ENCODE data around the gene ALKBH2.

Gene ALKBH2

GRCh38 chr12:109093022-109093918, at the start of gene ALKBH2:
TSS of gene ALKBH2 (minus strand) at chr12:109093472. CDS start at chr12:109092786, 686 bp downstream.
- no peaks in the 10 kb centered on the region for H3K27me3 ChIP-seq (ENCODE audit: insufficient read depth, low read length)

GRCh38 chr12:109140560-109140959, 47.3 kb upstream of the ALKBH2 start:
- Histone ChIP-seq H3K36me3 (ENCODE audit: insufficient read depth, low read length) (no peaks in the 10 kb centered on the region), H3K27me3 (ENCODE audit: insufficient read depth, low read length) (peaks cover 3% of the 10 kb centered on the region), H3K4me3 (ENCODE audit: low read length) (no peak overlapping the region), H3K9me3 (ENCODE audit: low read length) (no peaks in the 10 kb centered on the region), H3K4me1 (ENCODE audit: insufficient read depth, low read length) (no peaks in the 10 kb centered on the region), H2AFZ (ENCODE audit: low read depth, low read length) (no peak overlapping the region)

More at GRCh38 chr12:109093022-109093918, at the start of gene ALKBH2:
- no peaks in the 10 kb centered on the region for H3K9me3 ChIP-seq (ENCODE audit: low read length)
- H2AFZ ChIP-seq (ENCODE audit: low read depth, low read length) = peak within 1 kb of the TSS; percentile 57
- peaks cover 25% of the 10 kb centered on the region for H3K36me3 ChIP-seq (ENCODE audit: insufficient read depth, low read length)
- peaks cover 10% of the 10 kb centered on the region for H3K4me1 ChIP-seq (ENCODE audit: insufficient read depth, low read length)
- peak within 1 kb of the TSS; percentile 67 for H3K4me3 ChIP-seq (ENCODE audit: low read length)

GRCh38 chr12:109139791-109140190, 46.5 kb upstream of the ALKBH2 start:
- no peaks in the 10 kb centered on the region for H3K4me1 ChIP-seq (ENCODE audit: insufficient read depth, low read length)
- no peaks in the 10 kb centered on the region for H3K9me3 ChIP-seq (ENCODE audit: low read length)
- H3K4me3 ChIP-seq (ENCODE audit: low read length) = no peak overlapping the region
- H2AFZ ChIP-seq (ENCODE audit: low read depth, low read length) = no peak overlapping the region
- H3K36me3 ChIP-seq (ENCODE audit: insufficient read depth, low read length) = no peaks in the 10 kb centered on the region
- H3K27me3 ChIP-seq (ENCODE audit: insufficient read depth, low read length) = peaks cover 3% of the 10 kb centered on the region

GRCh38 chr12:109139360-109139759, 46.1 kb upstream of the ALKBH2 start:
- Histone ChIP-seq H3K4me3 (ENCODE audit: low read length) (no peak overlapping the region), H3K36me3 (ENCODE audit: insufficient read depth, low read length) (no peaks in the 10 kb centered on the region), H3K4me1 (ENCODE audit: insufficient read depth, low read length) (no peaks in the 10 kb centered on the region), H2AFZ (ENCODE audit: low read depth, low read length) (no peak overlapping the region), H3K27me3 (ENCODE audit: insufficient read depth, low read length) (peaks cover 3% of the 10 kb centered on the region), H3K9me3 (ENCODE audit: low read length) (no peaks in the 10 kb centered on the region)

- Histone ChIP-seq H3K36me3 (ENCODE audit: insufficient read depth, low read length) (no peaks in the 10 kb centered on the region), H3K9me3 (ENCODE audit: low read length) (no peaks in the 10 kb centered on the region), H3K4me1 (ENCODE audit: insufficient read depth, low read length) (no peaks in the 10 kb centered on the region), H3K27me3 (ENCODE audit: insufficient read depth, low read length) (peaks cover 3% of the 10 kb centered on the region), H2AFZ (ENCODE audit: low read depth, low read length) (no peak overlapping the region), H3K4me3 (ENCODE audit: low read length) (no peak overlapping the region)
Observed at GRCh38 chr12:109137055-109137454, 43.8 kb upstream of the ALKBH2 start.

GRCh38 chr12:109134186-109134917, 41.1 kb upstream of the ALKBH2 start:
- no peak overlapping the region for H2AFZ ChIP-seq (ENCODE audit: low read depth, low read length)
- H3K27me3 ChIP-seq (ENCODE audit: insufficient read depth, low read length) = peaks cover 8% of the 10 kb centered on the region
- no peaks in the 10 kb centered on the region for H3K9me3 ChIP-seq (ENCODE audit: low read length)
- H3K4me1 ChIP-seq (ENCODE audit: insufficient read depth, low read length) = no peaks in the 10 kb centered on the region
- H3K4me3 ChIP-seq (ENCODE audit: low read length) = no peak overlapping the region
- no peaks in the 10 kb centered on the region for H3K36me3 ChIP-seq (ENCODE audit: insufficient read depth, low read length)

- no peaks in the 10 kb centered on the region for H3K4me1 ChIP-seq (ENCODE audit: insufficient read depth, low read length)
Observed at GRCh38 chr12:109131154-109132050, 38.1 kb upstream of the ALKBH2 start.

GRCh38 chr12:109130297-109131153, 37.3 kb upstream of the ALKBH2 start:
- H3K36me3 ChIP-seq (ENCODE audit: insufficient read depth, low read length) = no peaks in the 10 kb centered on the region
- H2AFZ ChIP-seq (ENCODE audit: low read depth, low read length) = no peak overlapping the region
- H3K9me3 ChIP-seq (ENCODE audit: low read length) = no peaks in the 10 kb centered on the region
- H3K4me1 ChIP-seq (ENCODE audit: insufficient read depth, low read length) = no peaks in the 10 kb centered on the region
- no peak overlapping the region for H3K4me3 ChIP-seq (ENCODE audit: low read length)
- peaks cover 8% of the 10 kb centered on the region for H3K27me3 ChIP-seq (ENCODE audit: insufficient read depth, low read length)

More at GRCh38 chr12:109131154-109132050, 38.1 kb upstream of the ALKBH2 start:
- Histone ChIP-seq H3K27me3 (ENCODE audit: insufficient read depth, low read length) (peaks cover 8% of the 10 kb centered on the region), H2AFZ (ENCODE audit: low read depth, low read length) (no peak overlapping the region), H3K4me3 (ENCODE audit: low read length) (no peak overlapping the region), H3K36me3 (ENCODE audit: insufficient read depth, low read length) (no peaks in the 10 kb centered on the region), H3K9me3 (ENCODE audit: low read length) (no peaks in the 10 kb centered on the region)

- no peak overlapping the region for H2AFZ ChIP-seq (ENCODE audit: low read depth, low read length)
- no peaks in the 10 kb centered on the region for H3K4me1 ChIP-seq (ENCODE audit: insufficient read depth, low read length)
- no peaks in the 10 kb centered on the region for H3K36me3 ChIP-seq (ENCODE audit: insufficient read depth, low read length)
- H3K4me3 ChIP-seq (ENCODE audit: low read length) = no peak overlapping the region
- H3K9me3 ChIP-seq (ENCODE audit: low read length) = no peaks in the 10 kb centered on the region
- H3K27me3 ChIP-seq (ENCODE audit: insufficient read depth, low read length) = peaks cover 8% of the 10 kb centered on the region
Observed at GRCh38 chr12:109127533-109128242, 34.4 kb upstream of the ALKBH2 start.

GRCh38 chr12:109126784-109127183, 33.5 kb upstream of the ALKBH2 start:
- peaks cover 8% of the 10 kb centered on the region for H3K27me3 ChIP-seq (ENCODE audit: insufficient read depth, low read length)
- no peak overlapping the region for H3K4me3 ChIP-seq (ENCODE audit: low read length)
- H3K36me3 ChIP-seq (ENCODE audit: insufficient read depth, low read length) = no peaks in the 10 kb centered on the region
- no peaks in the 10 kb centered on the region for H3K4me1 ChIP-seq (ENCODE audit: insufficient read depth, low read length)
- H2AFZ ChIP-seq (ENCODE audit: low read depth, low read length) = no peak overlapping the region
- no peaks in the 10 kb centered on the region for H3K9me3 ChIP-seq (ENCODE audit: low read length)

GRCh38 chr12:109125791-109126190, 32.5 kb upstream of the ALKBH2 start:
- Histone ChIP-seq H3K9me3 (ENCODE audit: low read length) (no peaks in the 10 kb centered on the region), H3K27me3 (ENCODE audit: insufficient read depth, low read length) (peaks cover under 1% of the 10 kb centered on the region), H3K4me3 (ENCODE audit: low read length) (no peak overlapping the region), H2AFZ (ENCODE audit: low read depth, low read length) (no peak overlapping the region), H3K4me1 (ENCODE audit: insufficient read depth, low read length) (no peaks in the 10 kb centered on the region), H3K36me3 (ENCODE audit: insufficient read depth, low read length) (no peaks in the 10 kb centered on the region)
